ENCODE measurements around the gene TMEM52B. TPM values are rescaled to one million over a fixed set of nuclear protein-coding genes. Genes with fewer than 3 reads are reported as not detected.
A peak's percentile ranks its signal among the peaks of the same experiment; 100 is the strongest.

TMEM52B gene
- total RNA-seq = 1 to 10 TPM in 3 of 6 donors, under 1 TPM in 2, not detected in 1; 0.55 to 2.7 (median 1.1) TPM

GRCh38 chr12:10178821-10179220, at the start of gene TMEM52B:
TMEM52B (plus strand) TSS chr12:10179032; CDS start chr12:10179575, 543 bp downstream.
- Histone ChIP-seq H3K27ac (no peak within 1 kb of the TSS), H3K4me1 (peaks cover 0 to 4% (median under 1%) of the 10 kb centered on the region in 4 donors), H3K27me3 (no peaks in the 10 kb centered on the region), H3K4me3 (no peak within 1 kb of the TSS), H3K36me3 (no peaks in the 10 kb centered on the region), H3K9me3 (no peaks in the 10 kb centered on the region)
- WGBS, 2 donors = 74 to 79% methylated on average over 4 of the region's 4 CpGs
- DNase-seq (no peak), ATAC-seq (ENCODE audit: low FRiP score in 2 of 2) (no peak)
- no peak for TF ChIP-seq POLR2A (IDR thresholded peaks at IDR 0.05)
- TF ChIP-seq, protein P1, sequence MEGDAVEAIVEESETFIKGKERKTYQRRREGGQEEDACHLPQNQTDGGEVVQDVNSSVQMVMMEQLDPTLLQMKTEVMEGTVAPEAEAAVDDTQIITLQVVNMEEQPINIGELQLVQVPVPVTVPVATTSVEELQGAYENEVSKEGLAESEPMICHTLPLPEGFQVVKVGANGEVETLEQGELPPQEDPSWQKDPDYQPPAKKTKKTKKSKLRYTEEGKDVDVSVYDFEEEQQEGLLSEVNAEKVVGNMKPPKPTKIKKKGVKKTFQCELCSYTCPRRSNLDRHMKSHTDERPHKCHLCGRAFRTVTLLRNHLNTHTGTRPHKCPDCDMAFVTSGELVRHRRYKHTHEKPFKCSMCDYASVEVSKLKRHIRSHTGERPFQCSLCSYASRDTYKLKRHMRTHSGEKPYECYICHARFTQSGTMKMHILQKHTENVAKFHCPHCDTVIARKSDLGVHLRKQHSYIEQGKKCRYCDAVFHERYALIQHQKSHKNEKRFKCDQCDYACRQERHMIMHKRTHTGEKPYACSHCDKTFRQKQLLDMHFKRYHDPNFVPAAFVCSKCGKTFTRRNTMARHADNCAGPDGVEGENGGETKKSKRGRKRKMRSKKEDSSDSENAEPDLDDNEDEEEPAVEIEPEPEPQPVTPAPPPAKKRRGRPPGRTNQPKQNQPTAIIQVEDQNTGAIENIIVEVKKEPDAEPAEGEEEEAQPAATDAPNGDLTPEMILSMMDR (IDR thresholded peaks at IDR 0.05) = no peak
- TF ChIP-seq POLR2AphosphoS5 (IDR thresholded peaks at IDR 0.05) = no peak
- TF ChIP-seq EP300 (IDR thresholded peaks at IDR 0.05) = no peak

- H3K4me1 ChIP-seq = peaks cover 0 to 16% (median 7%) of the 10 kb centered on the region in 4 donors
- DNase-seq (no peak), ATAC-seq (ENCODE audit: low FRiP score in 2 of 2) (peak in 1 of 2 donors; percentile 68)
- no peaks in the 10 kb centered on the region for H3K27me3 ChIP-seq
- peak within 1 kb of the TSS in 3 of 4 donors; percentile 26 to 39 (median 30) for H3K4me3 ChIP-seq
- WGBS, 2 donors = 27 to 47% methylated on average over 1 of the region's 1 CpG
- H3K9me3 ChIP-seq = no peaks in the 10 kb centered on the region
- peak within 1 kb of the TSS; percentile 77 to 85 (median 80) for H3K27ac ChIP-seq
- no peaks in the 10 kb centered on the region for H3K36me3 ChIP-seq
- peak in 1 of 4 donors; percentile 19 for TF ChIP-seq EP300 (IDR thresholded peaks at IDR 0.05)
- peak in 2 of 4 donors; percentile 23 to 63 for TF ChIP-seq POLR2A (IDR thresholded peaks at IDR 0.05)
- TF ChIP-seq, protein P1 (IDR thresholded peaks at IDR 0.05) = no peak
- peak in 1 of 2 donors; percentile 34 for TF ChIP-seq POLR2AphosphoS5 (IDR thresholded peaks at IDR 0.05)
Measured at GRCh38 chr12:10130042-10130441, 48.8 kb upstream of the TMEM52B start, which contains the start of gene CLEC7A. CLEC7A (minus strand) TSS chr12:10130199; CDS start chr12:10130082, 117 bp downstream.

- TF ChIP-seq EP300 (IDR thresholded peaks at IDR 0.05) = no peak
- peak in 1 of 4 donors; percentile 36 for TF ChIP-seq POLR2A (IDR thresholded peaks at IDR 0.05)
- TF ChIP-seq, protein P1 (IDR thresholded peaks at IDR 0.05) = no peak
- Histone ChIP-seq H3K36me3 (no peaks in the 10 kb centered on the region), H3K4me3 (no peak overlapping the region), H3K4me1 (peaks cover 0 to 16% (median 7%) of the 10 kb centered on the region in 4 donors), H3K27ac (peak overlapping the region; percentile 1 to 85 (median 80)), H3K9me3 (no peaks in the 10 kb centered on the region), H3K27me3 (no peaks in the 10 kb centered on the region)
- 45 to 60% methylated on average over 2 of the region's 2 CpGs for WGBS, 2 donors
- DNase-seq (no peak), ATAC-seq (ENCODE audit: low FRiP score in 2 of 2) (peak in 1 of 2 donors; percentile 70)
Measured at GRCh38 chr12:10131111-10131690, 47.6 kb upstream of the TMEM52B start.

- WGBS, 2 donors = 89 to 91% methylated on average over 6 of the region's 6 CpGs
- ATAC-seq (ENCODE audit: low FRiP score in 2 of 2) = no peak
Measured at GRCh38 chr12:10132850-10133370, 45.9 kb upstream of the TMEM52B start.

More at GRCh38 chr12:10132850-10133370, 45.9 kb upstream of the TMEM52B start:
- no peak for DNase-seq
- H3K4me1 ChIP-seq = peaks cover 0 to 16% (median 7%) of the 10 kb centered on the region in 4 donors
- no peaks in the 10 kb centered on the region for H3K36me3 ChIP-seq
- no peaks in the 10 kb centered on the region for H3K9me3 ChIP-seq
- no peaks in the 10 kb centered on the region for H3K27me3 ChIP-seq
- TF ChIP-seq, protein P1 (IDR thresholded peaks at IDR 0.05) = no peak
- no peak for TF ChIP-seq EP300 (IDR thresholded peaks at IDR 0.05)
- no peak for TF ChIP-seq POLR2A (IDR thresholded peaks at IDR 0.05)
- no peak for TF ChIP-seq POLR2AphosphoS5 (IDR thresholded peaks at IDR 0.05)
- no peak overlapping the region for H3K27ac ChIP-seq
- no peak overlapping the region for H3K4me3 ChIP-seq

Data from upper lobe of left lung (tissue), 6 donors.